Measurements from ENCODE around the gene ATXN1L. TPM values are rescaled to one million over a fixed set of nuclear protein-coding genes. Genes with fewer than 3 reads are reported as not detected.

ATXN1L gene
- polyA plus RNA-seq, 3 donors = 34.9 to 36.6 (median 35.5) TPM

Other genes starting within 250 kb of the ATXN1L start
- gene MARVELD3, start 219.8 kb upstream of the ATXN1L start, polyA plus RNA-seq (ENCODE audit: insufficient read length in 3 of 3) = 10 to 100 TPM; 13.2 to 21.2 (median 15.5) TPM
- gene PHLPP2, start 121.3 kb upstream of the ATXN1L start, polyA plus RNA-seq (ENCODE audit: insufficient read length in 3 of 3) = 1 to 10 TPM; 8.5 to 9.5 (median 8.9) TPM
- gene AP1G1, start 37.1 kb upstream of the ATXN1L start, polyA plus RNA-seq (ENCODE audit: insufficient read length in 3 of 3) = 10 to 100 TPM; 76.0 to 99.5 (median 86.4) TPM
- 10 to 100 TPM; 19.5 to 25.8 (median 20.5) TPM for gene ZNF821, start 38.2 kb downstream of the ATXN1L start, polyA plus RNA-seq (ENCODE audit: insufficient read length in 3 of 3)
- gene IST1, start 49.6 kb downstream of the ATXN1L start, polyA plus RNA-seq (ENCODE audit: insufficient read length in 3 of 3) = 100 to 1,000 TPM; 255 to 338 (median 304) TPM
- gene PKD1L3, start 154.4 kb downstream of the ATXN1L start, polyA plus RNA-seq (ENCODE audit: insufficient read length in 3 of 3) = under 1 TPM; 0.06 to 0.14 (median 0.12) TPM
- 10 to 100 TPM; 14.6 to 20.7 (median 15.2) TPM for gene DHODH, start 162.8 kb downstream of the ATXN1L start, polyA plus RNA-seq (ENCODE audit: insufficient read length in 3 of 3)
- under 1 TPM; 0.59 to 0.99 (median 0.85) TPM for gene HP, start 208.5 kb downstream of the ATXN1L start, polyA plus RNA-seq (ENCODE audit: insufficient read length in 3 of 3)
- gene HPR, start 217.2 kb downstream of the ATXN1L start, polyA plus RNA-seq (ENCODE audit: insufficient read length in 3 of 3) = not detected
- 10 to 100 TPM; 19.5 to 20.2 (median 19.9) TPM for gene TXNL4B, start 247.6 kb downstream of the ATXN1L start, polyA plus RNA-seq (ENCODE audit: insufficient read length in 3 of 3)
- gene DHX38, start 247.9 kb downstream of the ATXN1L start, polyA plus RNA-seq (ENCODE audit: insufficient read length in 3 of 3) = 10 to 100 TPM; 71.0 to 76.8 (median 76.1) TPM